ENCODE results near the gene GPR146. TPM values are rescaled to one million over a fixed set of nuclear protein-coding genes. Genes with fewer than 3 reads are reported as not detected.

Gene GPR146
- total and polyA plus RNA-seq, 2 donors from 2014 or later: 7.6 to 10.3 TPM

DNA sequence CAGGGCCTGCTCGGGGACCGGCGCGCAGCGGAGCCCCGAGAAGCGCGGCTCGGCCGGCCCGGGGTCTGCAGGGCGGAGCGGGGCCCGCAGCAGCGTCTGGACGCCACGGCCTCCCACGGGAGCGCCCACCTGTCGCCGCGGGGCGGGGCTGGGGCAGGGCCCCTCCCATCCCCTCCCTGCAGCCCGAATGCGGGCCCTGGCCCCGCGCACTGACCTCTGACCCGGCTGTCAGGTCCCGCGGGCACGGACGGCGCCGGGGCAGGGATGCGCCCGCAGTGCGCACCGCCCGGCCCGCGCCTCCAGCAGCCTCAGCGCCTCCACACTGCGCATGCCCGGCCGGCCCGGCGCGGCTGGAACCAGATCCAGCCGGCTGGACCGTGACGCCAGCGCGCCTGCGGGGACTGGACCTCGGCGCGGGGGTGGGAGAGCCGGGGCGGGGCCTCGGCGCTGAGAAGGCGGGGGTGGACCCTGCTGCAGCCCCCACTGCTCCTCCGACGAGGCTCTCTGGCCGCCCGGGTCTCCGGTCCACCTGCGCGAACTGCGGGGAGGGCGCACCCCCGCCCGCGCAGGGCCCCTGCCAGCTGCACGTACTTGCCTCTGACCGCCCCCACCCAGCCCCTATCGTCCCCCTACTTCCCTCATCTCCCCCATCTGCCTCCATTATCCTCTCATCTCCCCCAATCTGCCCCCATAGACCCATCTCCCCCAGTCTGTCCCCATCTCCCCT is 16.1 kb upstream of the GPR146 start:
- no peak for TF ChIP-seq CTCF (IDR thresholded peaks at IDR 0.05; ENCODE audit: borderline replicate concordance, extremely low read depth, insufficient read depth)
- H3K27ac ChIP-seq (ENCODE audit: low read depth in 2 of 2, low read length in 2 of 2): peak overlapping the region; percentile 89 to 92
- no peaks in the 10 kb centered on the region for H3K36me3 ChIP-seq (ENCODE audit: control insufficient read depth in 2 of 3, insufficient read depth in 3 of 3, low read length in 3 of 3)
- H3K9me3 ChIP-seq (ENCODE audit: control insufficient read depth in 2 of 3, insufficient read depth in 1 of 3, low read length in 3 of 3): no peaks in the 10 kb centered on the region
- H3K4me1 ChIP-seq (ENCODE audit: control insufficient read depth in 2 of 3, insufficient read depth in 2 of 3, low read depth in 1 of 3, low read length in 3 of 3): peaks cover 0 to 17% (median 0%) of the 10 kb centered on the region in 3 donors
- no peaks in the 10 kb centered on the region for H3K27me3 ChIP-seq (ENCODE audit: control insufficient read depth, insufficient read depth, low read length)
- FAIRE-seq (no peak), DNase-seq (peak; percentile 93 to 98 (median 96))
- intact Hi-C loops (cut with DNase I): no loop called here
- peak overlapping the region in 2 of 3 donors; percentile 41 to 75 for H3K9ac ChIP-seq (ENCODE audit: low read length in 3 of 3)
- peak overlapping the region in 2 of 3 donors; percentile 11 to 72 for H3K4me3 ChIP-seq (ENCODE audit: low read length in 3 of 3)

- no peaks in the 10 kb centered on the region for H3K27me3 ChIP-seq (ENCODE audit: control insufficient read depth, insufficient read depth, low read length)
- TF ChIP-seq CTCF (IDR thresholded peaks at IDR 0.05; ENCODE audit: borderline replicate concordance, extremely low read depth, insufficient read depth): no peak
- H3K4me3 ChIP-seq (ENCODE audit: low read length in 3 of 3): peak overlapping the region in 2 of 3 donors; percentile 11 to 72
- DNase-seq (peak; percentile 71 to 93 (median 88)), FAIRE-seq (no peak)
- peaks cover 0 to 17% (median 0%) of the 10 kb centered on the region in 3 donors for H3K4me1 ChIP-seq (ENCODE audit: control insufficient read depth in 2 of 3, insufficient read depth in 2 of 3, low read depth in 1 of 3, low read length in 3 of 3)
- no peaks in the 10 kb centered on the region for H3K9me3 ChIP-seq (ENCODE audit: control insufficient read depth in 2 of 3, insufficient read depth in 1 of 3, low read length in 3 of 3)
- intact Hi-C loops (cut with DNase I): no loop called here
- no peaks in the 10 kb centered on the region for H3K36me3 ChIP-seq (ENCODE audit: control insufficient read depth in 2 of 3, insufficient read depth in 3 of 3, low read length in 3 of 3)
- peak overlapping the region; percentile 89 to 92 for H3K27ac ChIP-seq (ENCODE audit: low read depth in 2 of 2, low read length in 2 of 2)
- peak overlapping the region in 1 of 3 donors; percentile 75 for H3K9ac ChIP-seq (ENCODE audit: low read length in 3 of 3)
These were observed 15.3 kb upstream of the GPR146 start for GRCh38 chr7:1028775-1029636.

GRCh38 chr7:1029637-1030443 is 14.5 kb upstream of the GPR146 start:
- TF ChIP-seq CTCF (IDR thresholded peaks at IDR 0.05; ENCODE audit: borderline replicate concordance, extremely low read depth, insufficient read depth): no peak
- Histone ChIP-seq H3K4me1 (ENCODE audit: control insufficient read depth in 2 of 3, insufficient read depth in 2 of 3, low read depth in 1 of 3, low read length in 3 of 3) (peaks cover 0 to 17% (median 0%) of the 10 kb centered on the region in 3 donors), H3K9ac (ENCODE audit: low read length in 3 of 3) (no peak overlapping the region), H3K36me3 (ENCODE audit: control insufficient read depth in 2 of 3, insufficient read depth in 3 of 3, low read length in 3 of 3) (no peaks in the 10 kb centered on the region), H3K4me3 (ENCODE audit: low read length in 3 of 3) (no peak overlapping the region), H3K27me3 (ENCODE audit: control insufficient read depth, insufficient read depth, low read length) (no peaks in the 10 kb centered on the region), H3K27ac (ENCODE audit: low read depth in 2 of 2, low read length in 2 of 2) (peak overlapping the region in 1 of 2 donors; percentile 92), H3K9me3 (ENCODE audit: control insufficient read depth in 2 of 3, insufficient read depth in 1 of 3, low read length in 3 of 3) (no peaks in the 10 kb centered on the region)
- peak in 2 of 5 donors; percentile 45 to 78 for DNase-seq
- intact Hi-C loops (cut with DNase I): no loop called here
- no peak for FAIRE-seq

All from kidney (tissue), 14 donors.